HEK293 (cell line): Measurements from ENCODE around the gene OPCML.

ENCODE experiments used
- CTCF ChIA-PET: fragments of 350-600 bp; formaldehyde crosslinking; extraction: SDS; loops from one replicate; lab custom pipeline; 2021; ENCODE audit warnings: antibody characterized with exemption; lab: Yijun Ruan, JAX
- POLR2A ChIA-PET: fragments of 300-600 bp; formaldehyde crosslinking; extraction: SDS; loops from one replicate; lab custom pipeline; 2020; ENCODE audit warnings: antibody characterized with exemption, inconsistent platforms; lab: Yijun Ruan, JAX
- H3K27ac ChIP-seq: fragments of 200-500 bp; sonication (Bioruptor generic); 2 replicates; pipeline ENCODE4 v1.5.1; 2014; ENCODE audit warnings: low read depth, low read length, control low read depth, inconsistent platforms; ENCODE audit errors: extremely low read depth
- H3K36me3 ChIP-seq, 2 experiments: fragments of 200-500 bp in 1 of 2; sonication (Bioruptor generic) in 1 of 2; 1 replicate in 1 of 2; 2 replicates in 1 of 2; pipeline ENCODE4 v1.5.1; 2014 to 2017; ENCODE audit warnings: inconsistent platforms in 2 of 2, low read length in 2 of 2; ENCODE audit not compliant: control insufficient read depth in 2 of 2, insufficient read depth in 1 of 2
- H3K4me1 ChIP-seq: fragments of 200-500 bp; sonication (Bioruptor generic); 2 replicates; pipeline ENCODE4 v1.5.1; 2014; ENCODE audit warnings: mild to moderate bottlenecking, low read length, inconsistent platforms; ENCODE audit not compliant: control insufficient read depth, insufficient read depth
- H3K4me3 ChIP-seq: 2 replicates; pipeline ENCODE4 v1.5.1; 2011; ENCODE audit warnings: low read depth, mild to moderate bottlenecking, control low read depth, low read length, moderate library complexity
- H3K9me3 ChIP-seq: fragments of 200-500 bp; sonication (Bioruptor generic); 2 replicates; pipeline ENCODE4 v1.5.1; 2014; ENCODE audit warnings: low read depth, low read length, inconsistent platforms; ENCODE audit not compliant: control insufficient read depth, insufficient read depth
- HOXC10 ChIP-seq: sonication (generic); formaldehyde crosslinking; IDR thresholded peaks from 2 replicates; pipeline ENCODE4 v1.8.1; 2023; ENCODE audit warnings: mild to moderate bottlenecking, missing genetic modification reagents
- KLF7 ChIP-seq: fragments of 450-650 bp; formaldehyde crosslinking; IDR thresholded peaks from 2 replicates; pipeline ENCODE4 v1.5.1; 2016; ENCODE audit warnings: missing biosample characterization, missing genetic modification characterization, borderline replicate concordance
- MEIS1 ChIP-seq: sonication (generic); formaldehyde crosslinking; IDR thresholded peaks from 2 replicates; pipeline ENCODE4 v1.8.1; 2022; ENCODE audit warnings: missing genetic modification reagents, mild to moderate bottlenecking, borderline replicate concordance
- OVOL3 ChIP-seq: fragments of 450-650 bp; formaldehyde crosslinking; IDR thresholded peaks from 2 replicates; pipeline ENCODE4 v1.5.1; 2016; ENCODE audit warnings: missing biosample characterization, missing genetic modification characterization
- SALL2 ChIP-seq: fragments of 450-650 bp; formaldehyde crosslinking; IDR thresholded peaks from 2 replicates; pipeline ENCODE4 v1.5.0; 2017; ENCODE audit warnings: missing biosample characterization, mild to moderate bottlenecking, missing genetic modification characterization, borderline replicate concordance
- SCRT1 ChIP-seq: fragments of 450-650 bp; formaldehyde crosslinking; IDR thresholded peaks from 2 replicates; pipeline ENCODE4 v1.5.1; 2016; ENCODE audit warnings: missing biosample characterization, missing genetic modification characterization, borderline replicate concordance
- SP3 ChIP-seq: fragments of 450-650 bp; formaldehyde crosslinking; IDR thresholded peaks from 2 replicates; pipeline ENCODE4 v1.5.1; 2016; ENCODE audit warnings: missing biosample characterization, missing genetic modification characterization
- ZNF112 ChIP-seq: fragments of 450-650 bp; formaldehyde crosslinking; IDR thresholded peaks from 2 replicates; pipeline ENCODE4 v1.5.0; 2017; ENCODE audit warnings: missing biosample characterization, missing genetic modification characterization
- ZNF16 ChIP-seq: fragments of 450-650 bp; formaldehyde crosslinking; IDR thresholded peaks from 2 replicates; pipeline ENCODE4 v1.5.1; 2016; ENCODE audit warnings: low read depth, missing biosample characterization, missing genetic modification characterization
- ZNF19 ChIP-seq: fragments of 450-650 bp; formaldehyde crosslinking; IDR thresholded peaks from 2 replicates; pipeline ENCODE4; 2016; ENCODE audit warnings: missing biosample characterization, missing genetic modification characterization, low read depth
- ZNF2 ChIP-seq: fragments of 450-650 bp; formaldehyde crosslinking; IDR thresholded peaks from 2 replicates; pipeline ENCODE4 v1.5.1; 2016; ENCODE audit warnings: missing biosample characterization, missing genetic modification characterization
- ZNF211 ChIP-seq: fragments of 450-650 bp; formaldehyde crosslinking; IDR thresholded peaks from 2 replicates; pipeline ENCODE4 v1.5.1; 2016; ENCODE audit warnings: low read depth, missing biosample characterization, missing genetic modification characterization
- ZNF23 ChIP-seq: fragments of 450-650 bp; formaldehyde crosslinking; IDR thresholded peaks from 2 replicates; pipeline ENCODE4 v1.5.1; 2016; ENCODE audit warnings: missing biosample characterization, missing genetic modification characterization, borderline replicate concordance
- ZNF311 ChIP-seq: fragments of 450-650 bp; formaldehyde crosslinking; IDR thresholded peaks from 2 replicates; pipeline ENCODE4 v1.5.1; 2017; ENCODE audit warnings: missing biosample characterization, missing genetic modification characterization, borderline replicate concordance
- ZNF341 ChIP-seq: fragments of 450-650 bp; formaldehyde crosslinking; IDR thresholded peaks from 2 replicates; pipeline ENCODE4; 2016; ENCODE audit warnings: low read depth, missing biosample characterization, missing genetic modification characterization
- ZNF391 ChIP-seq: fragments of 450-650 bp; formaldehyde crosslinking; IDR thresholded peaks from 2 replicates; pipeline ENCODE4 v1.5.1; 2016; ENCODE audit warnings: low read depth, missing biosample characterization, missing genetic modification characterization, borderline replicate concordance
- ZNF394 ChIP-seq: fragments of 450-650 bp; formaldehyde crosslinking; IDR thresholded peaks from 2 replicates; pipeline ENCODE4 v1.5.1; 2016; ENCODE audit warnings: missing biosample characterization, missing genetic modification characterization, mild to moderate bottlenecking, moderate library complexity, borderline replicate concordance
- ZNF549 ChIP-seq: fragments of 450-650 bp; IDR thresholded peaks from 2 replicates; pipeline ENCODE4 v1.5.1; 2018; ENCODE audit warnings: missing biosample characterization, missing genetic modification characterization, mild to moderate bottlenecking, inconsistent platforms, moderate library complexity
- ZNF677 ChIP-seq: fragments of 450-650 bp; IDR thresholded peaks from 2 replicates; pipeline ENCODE4 v1.5.0; 2018; ENCODE audit warnings: missing biosample characterization, mild to moderate bottlenecking, missing genetic modification characterization, moderate library complexity
- TF ChIP-seq, protein P1 (sequence below): fragments of 450-650 bp; formaldehyde crosslinking; IDR thresholded peaks from 2 replicates; pipeline ENCODE4 v1.5.1; 2016; ENCODE audit warnings: missing biosample characterization, missing genetic modification characterization
- TF ChIP-seq, protein P2 (sequence below): fragments of 450-650 bp; formaldehyde crosslinking; IDR thresholded peaks from 2 replicates; pipeline ENCODE4 v1.5.1; 2017; ENCODE audit warnings: missing biosample characterization, missing genetic modification characterization
- TF ChIP-seq, protein P3 (sequence below): fragments of 450-650 bp; formaldehyde crosslinking; IDR thresholded peaks from 2 replicates; pipeline ENCODE4 v1.5.1; 2016; ENCODE audit warnings: missing biosample characterization, missing genetic modification characterization

Gene OPCML

DNA sequence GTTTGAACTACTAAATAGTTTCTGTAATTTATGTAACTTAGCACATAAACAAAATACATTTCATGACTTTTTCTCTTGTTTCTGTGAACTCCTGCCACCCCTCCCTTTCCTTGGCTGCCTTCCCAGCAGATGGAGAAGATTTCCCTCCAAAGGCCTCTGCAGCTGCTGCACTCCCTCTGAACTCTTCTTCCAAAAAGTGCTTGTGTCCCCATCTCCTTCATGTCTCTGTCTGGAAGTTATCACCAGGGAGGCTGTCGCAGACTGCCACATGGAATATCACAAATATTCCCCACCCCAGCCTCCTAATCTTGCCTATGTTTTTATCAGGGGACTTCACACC is 1068.3 kb downstream of the OPCML start:
- Histone ChIP-seq H3K4me3 (no peak overlapping the region), H3K27ac (no peak overlapping the region), H3K9me3 (no peaks in the 10 kb centered on the region), H3K4me1 (no peaks in the 10 kb centered on the region), H3K36me3 (no peaks in the 10 kb centered on the region)
- ChIA-PET CTCF (no interaction called here), POLR2A (no interaction called here)
- TF ChIP-seq SCRT1 (tag by site-specific recombination) (no peak), ZNF2 (tag by site-specific recombination) (no peak), ZNF311 (tag by site-specific recombination) (no peak), SALL2 (tag by site-specific recombination) (no peak), ZNF391 (tag by site-specific recombination) (no peak), KLF7 (tag by site-specific recombination) (no peak), ZNF549 (tag by site-specific recombination) (no peak), HOXC10 (CRISPR knock-in tag) (no peak), SP3 (no peak), MEIS1 (no peak), ZNF19 (no peak)
- TF ChIP-seq, protein P1, sequence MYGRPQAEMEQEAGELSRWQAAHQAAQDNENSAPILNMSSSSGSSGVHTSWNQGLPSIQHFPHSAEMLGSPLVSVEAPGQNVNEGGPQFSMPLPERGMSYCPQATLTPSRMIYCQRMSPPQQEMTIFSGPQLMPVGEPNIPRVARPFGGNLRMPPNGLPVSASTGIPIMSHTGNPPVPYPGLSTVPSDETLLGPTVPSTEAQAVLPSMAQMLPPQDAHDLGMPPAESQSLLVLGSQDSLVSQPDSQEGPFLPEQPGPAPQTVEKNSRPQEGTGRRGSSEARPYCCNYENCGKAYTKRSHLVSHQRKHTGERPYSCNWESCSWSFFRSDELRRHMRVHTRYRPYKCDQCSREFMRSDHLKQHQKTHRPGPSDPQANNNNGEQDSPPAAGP (tag by site-specific recombination) = no peak
- TF ChIP-seq, protein P2, sequence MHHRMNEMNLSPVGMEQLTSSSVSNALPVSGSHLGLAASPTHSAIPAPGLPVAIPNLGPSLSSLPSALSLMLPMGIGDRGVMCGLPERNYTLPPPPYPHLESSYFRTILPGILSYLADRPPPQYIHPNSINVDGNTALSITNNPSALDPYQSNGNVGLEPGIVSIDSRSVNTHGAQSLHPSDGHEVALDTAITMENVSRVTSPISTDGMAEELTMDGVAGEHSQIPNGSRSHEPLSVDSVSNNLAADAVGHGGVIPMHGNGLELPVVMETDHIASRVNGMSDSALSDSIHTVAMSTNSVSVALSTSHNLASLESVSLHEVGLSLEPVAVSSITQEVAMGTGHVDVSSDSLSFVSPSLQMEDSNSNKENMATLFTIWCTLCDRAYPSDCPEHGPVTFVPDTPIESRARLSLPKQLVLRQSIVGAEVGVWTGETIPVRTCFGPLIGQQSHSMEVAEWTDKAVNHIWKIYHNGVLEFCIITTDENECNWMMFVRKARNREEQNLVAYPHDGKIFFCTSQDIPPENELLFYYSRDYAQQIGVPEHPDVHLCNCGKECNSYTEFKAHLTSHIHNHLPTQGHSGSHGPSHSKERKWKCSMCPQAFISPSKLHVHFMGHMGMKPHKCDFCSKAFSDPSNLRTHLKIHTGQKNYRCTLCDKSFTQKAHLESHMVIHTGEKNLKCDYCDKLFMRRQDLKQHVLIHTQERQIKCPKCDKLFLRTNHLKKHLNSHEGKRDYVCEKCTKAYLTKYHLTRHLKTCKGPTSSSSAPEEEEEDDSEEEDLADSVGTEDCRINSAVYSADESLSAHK (tag by site-specific recombination) = no peak

DNA sequence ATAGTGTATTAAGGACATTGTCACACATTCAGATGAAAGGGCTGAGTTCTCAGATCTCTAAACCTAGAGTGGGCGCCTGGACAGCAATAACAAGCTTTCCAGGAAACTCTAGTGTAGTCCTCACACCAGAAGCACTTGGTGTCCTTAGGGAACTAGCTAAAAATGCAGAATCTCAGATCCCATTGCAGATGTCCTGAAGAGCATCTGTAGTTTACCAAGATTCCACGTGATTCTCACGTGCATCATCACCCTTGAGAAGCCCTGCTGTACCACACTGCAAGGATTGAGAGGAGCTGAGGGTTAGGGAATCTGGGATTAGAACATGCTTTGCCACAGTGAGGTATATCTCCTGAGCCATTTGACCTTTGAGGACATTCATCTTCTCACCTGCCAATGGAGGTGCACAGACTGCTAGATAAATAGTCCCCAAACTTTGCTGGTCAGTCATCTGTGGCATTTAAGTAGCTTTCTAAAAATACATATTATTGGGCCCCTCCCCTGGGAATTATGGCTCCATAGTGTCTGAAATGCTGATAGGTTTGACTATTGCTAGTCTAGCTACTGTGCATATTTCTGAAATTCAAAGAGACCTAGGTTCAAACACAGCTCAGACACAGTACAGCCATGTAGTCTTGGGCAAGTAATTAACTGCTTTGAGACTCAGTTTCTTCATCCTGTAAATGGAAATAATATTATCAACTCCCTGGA is 1068.9 kb downstream of the OPCML start:
- POLR2A ChIA-PET = no interaction called here
- CTCF ChIA-PET = no interaction called here

More for the DNA sequence above, 1068.9 kb downstream of the OPCML start:
- TF ChIP-seq, protein P3, sequence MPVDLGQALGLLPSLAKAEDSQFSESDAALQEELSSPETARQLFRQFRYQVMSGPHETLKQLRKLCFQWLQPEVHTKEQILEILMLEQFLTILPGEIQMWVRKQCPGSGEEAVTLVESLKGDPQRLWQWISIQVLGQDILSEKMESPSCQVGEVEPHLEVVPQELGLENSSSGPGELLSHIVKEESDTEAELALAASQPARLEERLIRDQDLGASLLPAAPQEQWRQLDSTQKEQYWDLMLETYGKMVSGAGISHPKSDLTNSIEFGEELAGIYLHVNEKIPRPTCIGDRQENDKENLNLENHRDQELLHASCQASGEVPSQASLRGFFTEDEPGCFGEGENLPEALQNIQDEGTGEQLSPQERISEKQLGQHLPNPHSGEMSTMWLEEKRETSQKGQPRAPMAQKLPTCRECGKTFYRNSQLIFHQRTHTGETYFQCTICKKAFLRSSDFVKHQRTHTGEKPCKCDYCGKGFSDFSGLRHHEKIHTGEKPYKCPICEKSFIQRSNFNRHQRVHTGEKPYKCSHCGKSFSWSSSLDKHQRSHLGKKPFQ = no peak
- TF ChIP-seq ZNF211 (tag by site-specific recombination) (no peak), ZNF16 (tag by site-specific recombination) (no peak), ZNF112 (no peak), ZNF341 (tag by site-specific recombination) (no peak), ZNF394 (tag by site-specific recombination) (no peak), ZNF677 (tag by site-specific recombination) (no peak), HOXC10 (CRISPR knock-in tag) (no peak), ZNF23 (tag by site-specific recombination) (no peak), OVOL3 (tag by site-specific recombination) (no peak)
- Histone ChIP-seq H3K4me1 (no peaks in the 10 kb centered on the region), H3K4me3 (no peak overlapping the region), H3K9me3 (no peaks in the 10 kb centered on the region), H3K36me3 (no peaks in the 10 kb centered on the region), H3K27ac (no peak overlapping the region)
